CD4-positive, alpha-beta T cell treated with Interleukin-15 for 4 hours (primary cell): ENCODE results near the gene GRB10.

Experiments
- DNase-seq: peaks from one replicate; pipeline ENCODE4 v3.0.0-alpha.2; 2020; ENCODE audit warnings: low spot score

The GRB10 gene

DNA sequence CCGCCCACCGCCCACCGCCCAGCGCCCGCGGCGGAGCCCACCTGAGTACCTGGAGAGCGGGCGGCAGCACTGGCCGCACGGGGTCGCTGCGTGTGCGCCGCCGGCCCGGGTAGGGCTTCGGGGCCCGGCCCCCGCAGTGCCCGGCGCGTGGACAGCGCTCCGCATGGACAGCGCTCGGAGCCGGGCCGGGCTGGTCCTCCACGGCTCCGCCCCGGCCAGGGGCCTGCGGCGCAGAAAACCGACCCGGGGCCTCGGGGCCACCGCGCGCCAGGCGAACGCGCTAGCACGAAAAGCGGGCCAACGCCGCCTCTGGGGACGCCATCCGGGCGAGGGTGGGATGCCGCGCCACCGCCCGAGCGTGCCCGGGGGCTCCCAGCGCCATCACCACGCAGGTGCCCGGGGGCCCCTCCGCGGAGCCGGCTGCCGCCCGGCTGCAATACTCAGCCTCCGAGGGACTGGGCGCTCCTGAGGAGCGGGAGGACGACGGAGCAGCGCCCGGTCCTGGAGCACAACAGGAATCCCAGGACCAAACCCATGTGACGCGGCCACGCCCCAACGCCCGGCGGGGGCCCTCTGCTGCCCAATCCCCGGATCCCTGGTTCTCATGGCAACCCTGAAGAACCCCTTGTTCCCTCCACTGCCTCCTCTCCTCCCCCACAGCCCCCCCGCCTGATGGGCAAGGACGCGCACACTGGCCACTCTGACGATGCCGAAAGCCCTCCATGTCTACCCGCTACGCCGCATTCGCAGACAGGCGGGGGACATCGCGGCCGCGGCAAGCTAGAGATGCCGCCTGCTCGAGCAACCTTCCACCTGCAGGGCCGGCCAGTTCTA lies at the start of gene GRB10:
TSS of gene GRB10 (minus strand) at position 522 of the 834 bp plus-strand sequence. CDS start 50,574 bp downstream, outside the sequence.
- DNase-seq, result no peak

DNA sequence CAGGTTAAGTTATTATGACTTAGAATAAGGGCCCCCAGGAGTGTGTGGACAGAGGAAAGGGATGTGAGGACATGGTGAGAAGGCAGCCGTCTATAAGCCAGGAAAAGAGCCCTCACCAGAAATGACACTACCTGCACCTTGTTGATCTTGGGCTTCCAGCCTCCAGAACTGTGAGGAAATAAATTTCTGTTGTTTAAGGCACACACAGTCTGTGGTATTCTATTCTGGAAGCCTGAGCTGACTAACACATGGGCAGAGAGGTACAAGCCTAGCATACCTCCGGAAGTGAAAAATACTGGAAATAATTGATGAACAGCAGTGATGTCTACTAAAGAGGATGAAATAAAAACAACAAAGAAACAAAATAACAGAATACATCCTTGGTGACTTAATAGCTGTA lies 46.1 kb upstream of the GRB10 start:
- no peak for DNase-seq

DNA sequence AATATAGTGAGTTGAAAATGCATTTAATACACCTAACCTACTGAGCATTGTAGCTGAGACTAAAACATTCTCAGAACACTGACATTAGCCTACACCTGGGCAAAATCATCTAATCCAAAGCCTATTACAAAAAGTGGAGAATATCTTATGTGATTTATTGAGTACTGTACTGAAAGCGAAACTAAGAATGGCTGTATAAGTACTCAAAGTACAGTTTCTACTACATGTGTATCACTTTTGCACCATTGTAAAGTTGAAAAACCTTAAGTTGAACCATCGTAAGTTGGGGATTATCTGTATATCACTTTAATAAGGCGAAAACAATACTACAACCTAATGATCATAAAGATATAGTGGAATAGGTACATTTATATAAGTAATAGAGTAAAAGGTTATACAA lies 45.4 kb upstream of the GRB10 start:
- no peak for DNase-seq

DNA sequence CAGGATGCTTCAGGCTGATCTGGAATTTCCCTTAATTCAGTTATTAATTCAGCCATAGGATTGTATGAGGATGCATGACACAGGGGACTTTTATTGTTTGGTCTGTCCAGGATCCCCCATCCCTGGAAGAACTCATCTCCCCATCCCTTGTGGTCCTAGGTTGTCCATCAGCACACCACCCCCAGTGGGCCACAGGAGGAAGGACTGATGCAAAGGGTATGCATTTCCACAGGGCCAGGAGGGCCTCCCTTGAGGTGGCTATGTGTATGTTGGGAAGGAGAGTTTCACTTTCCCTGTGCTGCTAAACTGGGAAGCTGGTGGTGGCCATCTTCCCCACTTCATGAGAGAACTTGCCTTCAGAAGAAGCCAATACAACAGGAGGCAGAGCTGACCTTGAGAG lies 44.6 kb upstream of the GRB10 start:
- DNase-seq, result no peak

DNA sequence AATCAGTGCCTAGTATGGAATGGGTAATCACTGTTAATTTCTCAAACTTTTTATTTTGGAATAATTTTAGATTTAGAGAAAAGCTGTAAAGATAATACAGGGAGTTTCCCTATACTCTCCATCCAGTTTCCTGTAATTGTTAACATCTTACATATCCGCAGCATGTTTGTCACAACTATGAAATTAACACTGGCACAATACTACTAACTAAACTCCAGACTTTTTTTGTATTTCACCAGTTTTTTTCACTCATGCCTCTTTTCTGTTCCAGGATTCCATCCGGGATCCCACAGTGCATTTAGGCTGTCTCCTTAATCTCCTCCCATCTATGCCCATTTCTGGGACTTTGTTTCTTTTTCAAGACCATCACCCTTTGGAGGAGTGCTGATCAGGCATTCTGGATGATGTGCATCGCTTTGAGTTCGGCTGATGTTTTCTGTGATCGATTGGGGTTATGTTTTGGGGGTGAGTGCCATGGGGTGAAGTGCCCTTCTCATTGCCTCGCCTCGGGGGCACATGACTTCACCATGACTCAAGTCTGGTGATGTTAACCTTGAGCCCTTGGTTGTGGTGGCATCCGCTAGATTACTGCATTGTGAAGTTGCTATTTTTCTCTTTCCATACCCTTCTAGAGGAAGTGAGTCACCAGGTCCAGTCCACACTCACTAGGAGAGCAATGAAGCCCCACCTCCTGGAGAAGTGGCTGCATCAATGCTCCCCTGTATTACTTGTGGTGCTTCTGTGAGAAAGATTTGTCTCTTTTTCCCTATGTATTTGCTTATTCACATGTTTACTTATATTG lies 43.9 kb upstream of the GRB10 start:
- DNase-seq, result no peak

DNA sequence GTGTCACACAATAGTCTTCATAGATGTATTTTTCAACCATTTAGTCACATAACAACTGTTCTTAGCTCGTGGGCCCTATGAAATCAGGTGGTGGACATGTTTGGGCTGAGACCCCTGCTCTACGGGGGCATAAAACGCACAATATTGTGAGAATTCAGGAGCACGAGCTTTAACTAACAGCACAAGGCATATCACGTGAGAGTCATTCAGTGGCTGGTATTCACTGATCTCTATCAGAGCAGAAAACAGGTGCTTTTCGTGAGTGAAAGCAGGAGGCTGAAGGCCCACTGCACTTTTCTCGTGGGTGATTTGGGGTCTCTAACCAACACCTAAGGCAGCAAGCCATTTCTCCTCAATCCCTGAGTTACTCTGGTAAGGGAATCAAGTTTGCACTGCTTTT lies 42.8 kb upstream of the GRB10 start:
- no peak for DNase-seq

DNA sequence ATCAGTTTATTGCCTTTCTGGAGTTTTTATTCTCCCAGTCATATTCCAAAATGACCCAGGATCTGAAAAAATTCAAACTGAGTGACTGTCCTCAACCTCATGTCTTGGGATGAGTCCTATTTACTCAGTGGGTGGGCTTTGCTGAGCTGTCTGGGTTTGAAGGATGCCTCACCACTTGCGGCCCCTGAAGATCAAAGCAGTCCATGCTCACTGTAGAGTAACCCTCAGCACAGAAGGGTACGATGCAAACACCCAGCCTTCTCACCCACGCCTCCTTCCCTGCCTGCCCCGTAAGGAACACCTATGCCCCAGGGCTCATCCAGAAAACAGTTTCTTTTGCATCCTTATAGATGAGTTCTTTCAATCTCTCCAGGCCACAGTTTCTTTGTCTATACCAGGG lies 42.2 kb upstream of the GRB10 start:
- DNase-seq, result no peak

DNA sequence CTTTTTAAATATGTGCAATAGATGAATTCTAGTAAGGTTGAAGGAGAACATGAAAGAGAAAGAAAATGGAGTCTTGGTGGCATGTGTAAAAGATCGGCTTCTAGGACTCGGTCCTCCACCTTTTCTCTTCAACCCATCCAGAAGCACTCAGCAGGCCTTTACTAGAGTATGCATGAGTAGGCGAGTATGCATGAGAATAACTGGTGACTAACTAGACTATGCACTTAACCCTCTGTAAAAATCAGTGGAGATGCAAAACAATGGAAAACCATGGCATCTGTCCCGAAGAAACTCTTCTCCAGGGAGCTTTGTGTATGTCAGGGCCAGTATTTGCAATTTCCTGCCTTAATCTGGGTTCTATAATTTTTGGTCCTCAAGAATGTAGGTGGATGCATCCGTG lies 40.0 kb upstream of the GRB10 start:
- no peak for DNase-seq

DNA sequence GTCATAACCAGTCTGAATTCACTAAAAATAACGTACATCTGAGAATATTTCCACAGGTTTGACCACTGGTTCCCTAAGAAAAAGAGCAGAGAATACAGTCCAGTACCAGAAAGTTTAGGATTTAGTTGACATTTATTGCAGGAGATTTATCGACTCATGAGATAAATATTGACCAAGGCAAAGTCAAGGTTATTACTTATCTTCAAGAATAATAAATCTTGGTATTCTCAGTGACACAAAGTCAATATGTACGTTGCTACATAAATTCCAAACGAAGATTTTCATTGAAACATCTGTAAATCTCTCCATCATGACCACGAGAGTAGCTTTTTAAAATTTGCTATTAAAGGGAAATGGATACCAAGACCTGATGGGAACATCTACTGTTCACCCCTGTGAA lies 39.4 kb upstream of the GRB10 start:
- DNase-seq, result no peak

DNA sequence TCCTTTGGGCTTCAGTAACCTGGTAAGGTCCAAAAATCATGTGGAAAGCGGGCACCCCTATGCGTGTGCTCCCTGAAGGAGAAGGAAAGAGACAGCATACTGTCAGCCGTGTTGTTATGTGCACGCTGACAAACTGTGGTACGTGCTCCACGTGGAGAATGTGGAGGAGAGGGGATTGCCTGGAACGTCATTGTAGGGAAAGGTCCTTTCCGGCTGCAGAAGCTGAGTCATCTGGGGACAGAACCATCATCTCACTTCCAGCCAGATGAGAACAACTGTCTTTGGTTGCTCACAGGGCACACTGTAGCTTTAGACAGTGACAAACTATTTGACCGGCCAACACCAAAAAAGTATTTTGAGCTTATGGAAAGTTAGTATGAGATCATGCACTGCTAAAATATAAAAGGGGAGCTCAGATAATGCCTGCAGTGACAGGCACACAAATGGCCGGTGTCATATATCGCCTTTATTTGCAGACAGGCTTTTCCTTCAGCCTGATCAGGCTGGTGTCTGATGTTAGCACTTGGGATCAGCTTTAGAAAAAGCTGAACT lies 38.8 kb upstream of the GRB10 start:
- DNase-seq, result no peak

DNA sequence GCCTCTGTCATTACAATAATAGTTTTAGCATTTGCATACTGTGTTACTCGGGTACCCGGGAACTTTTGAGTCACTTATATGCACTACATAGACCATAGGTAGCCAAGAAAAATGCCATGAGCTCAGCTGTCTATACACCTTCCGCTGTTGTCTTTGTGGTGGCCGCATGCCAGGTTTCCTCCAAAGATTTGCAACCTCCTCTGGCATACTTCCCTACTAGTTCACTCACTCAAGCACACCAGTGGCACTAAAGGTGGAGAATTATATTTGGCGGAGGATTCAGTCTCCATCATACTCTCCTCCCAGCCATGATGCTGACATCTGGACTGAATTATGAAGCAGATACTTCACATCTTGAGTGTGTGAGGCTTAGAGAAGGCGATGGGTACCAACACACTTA lies 35.6 kb upstream of the GRB10 start:
- DNase-seq, result no peak

DNA sequence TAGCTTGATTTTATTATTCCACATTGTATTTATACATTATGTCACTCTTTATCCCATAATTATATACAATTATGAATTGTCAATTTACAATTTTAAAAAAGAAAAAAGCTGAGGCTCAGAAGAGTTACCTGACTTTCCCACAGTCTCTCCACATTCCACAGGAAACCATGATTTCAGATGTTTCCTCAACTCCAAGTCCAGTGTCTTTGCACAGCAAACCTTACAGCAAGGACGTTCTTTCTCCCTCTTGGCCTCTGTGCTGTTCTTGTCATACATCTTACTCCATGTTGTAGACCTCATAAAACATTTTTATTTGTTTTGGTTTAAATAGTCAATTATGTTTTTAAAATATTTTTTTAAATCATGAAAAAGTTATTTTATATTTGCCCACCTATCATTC lies 34.9 kb upstream of the GRB10 start:
- no peak for DNase-seq

DNA sequence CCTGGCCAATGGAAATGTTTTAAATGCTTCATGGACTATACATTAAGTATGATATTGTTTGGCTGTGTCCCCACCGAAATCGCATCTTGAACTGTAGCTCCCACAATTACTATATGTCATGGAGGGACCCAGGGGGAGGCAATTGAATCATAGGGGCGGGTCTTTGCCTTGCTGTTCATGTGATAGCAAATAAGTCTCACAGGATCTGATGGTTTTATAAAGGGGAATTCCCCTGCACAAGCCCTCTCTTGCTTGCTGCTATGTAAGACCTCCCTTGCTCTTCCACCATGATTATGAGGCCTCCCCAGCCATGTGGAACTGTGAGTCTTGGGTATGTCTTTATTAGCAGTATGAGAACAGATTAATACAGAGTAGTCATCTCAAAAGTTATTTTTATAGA lies 32.4 kb upstream of the GRB10 start:
- no peak for DNase-seq

DNA sequence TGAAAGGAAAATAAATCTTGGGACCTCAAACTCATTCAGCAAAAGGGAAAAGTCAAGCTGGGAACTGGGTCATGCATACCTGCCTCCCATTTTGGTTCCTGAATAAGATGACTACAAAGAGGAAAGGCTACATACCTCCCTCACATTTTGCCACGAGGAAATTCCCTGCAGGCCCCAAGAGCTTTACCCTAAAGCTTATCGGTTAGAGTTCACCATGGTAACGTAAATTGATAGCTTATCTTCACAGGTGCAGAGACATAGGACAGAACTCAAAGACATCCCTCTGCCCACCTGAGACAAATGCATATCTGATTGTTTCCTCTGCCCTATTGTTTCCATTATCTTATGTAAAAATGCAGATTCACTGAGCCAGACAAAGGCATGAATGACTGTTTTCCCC lies 31.5 kb upstream of the GRB10 start:
- no peak for DNase-seq

DNA sequence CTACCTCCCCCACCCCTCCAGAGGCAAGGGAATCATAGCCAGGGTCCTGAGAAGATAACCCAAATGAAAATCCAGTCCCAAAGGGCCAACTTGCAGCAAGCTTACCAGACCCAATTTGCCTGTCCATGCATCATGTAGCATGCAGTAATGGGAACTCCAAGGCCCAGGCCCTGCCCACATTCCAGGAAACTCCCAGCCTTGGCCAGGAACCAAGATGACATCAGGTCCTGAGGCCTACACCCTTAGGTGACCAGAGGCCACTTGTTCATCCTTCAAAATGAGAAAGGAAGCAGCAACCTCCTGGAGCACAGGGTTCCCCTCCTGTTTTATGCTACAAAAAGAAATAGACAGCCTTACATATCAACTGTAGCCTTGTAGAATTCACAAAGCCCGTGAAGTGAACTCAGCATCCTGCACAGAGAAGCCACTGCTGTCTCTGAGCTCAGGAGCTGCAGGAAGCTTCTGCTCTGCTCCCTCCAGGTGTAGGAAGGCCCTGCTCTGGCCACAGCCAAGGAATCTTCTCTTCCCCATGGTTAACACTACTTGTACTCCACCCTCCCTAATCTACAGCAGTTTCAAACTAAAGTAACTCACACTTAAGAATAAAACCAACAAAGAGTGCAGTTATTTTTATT lies 30.3 kb upstream of the GRB10 start:
- DNase-seq, result no peak

DNA sequence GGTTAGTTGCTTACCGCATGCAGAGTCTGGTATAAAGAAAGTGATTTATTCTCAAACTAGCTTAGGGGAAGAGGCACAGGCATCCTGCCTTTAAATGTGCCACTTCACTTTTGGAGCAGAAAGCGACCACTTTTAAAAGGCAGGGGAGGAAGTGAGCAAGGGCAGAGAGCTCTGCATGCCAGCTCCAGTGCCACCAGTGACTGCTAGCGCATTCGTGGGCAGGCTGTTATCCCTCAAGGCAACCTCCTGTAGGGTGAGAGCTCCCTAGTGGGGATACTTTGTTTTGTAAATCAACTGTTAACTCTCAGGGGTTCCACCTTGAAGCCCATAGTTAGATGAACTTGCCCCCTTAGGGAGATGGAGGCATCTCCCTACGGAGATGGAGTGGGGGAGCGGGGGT lies 29.4 kb upstream of the GRB10 start:
- DNase-seq, result no peak

DNA sequence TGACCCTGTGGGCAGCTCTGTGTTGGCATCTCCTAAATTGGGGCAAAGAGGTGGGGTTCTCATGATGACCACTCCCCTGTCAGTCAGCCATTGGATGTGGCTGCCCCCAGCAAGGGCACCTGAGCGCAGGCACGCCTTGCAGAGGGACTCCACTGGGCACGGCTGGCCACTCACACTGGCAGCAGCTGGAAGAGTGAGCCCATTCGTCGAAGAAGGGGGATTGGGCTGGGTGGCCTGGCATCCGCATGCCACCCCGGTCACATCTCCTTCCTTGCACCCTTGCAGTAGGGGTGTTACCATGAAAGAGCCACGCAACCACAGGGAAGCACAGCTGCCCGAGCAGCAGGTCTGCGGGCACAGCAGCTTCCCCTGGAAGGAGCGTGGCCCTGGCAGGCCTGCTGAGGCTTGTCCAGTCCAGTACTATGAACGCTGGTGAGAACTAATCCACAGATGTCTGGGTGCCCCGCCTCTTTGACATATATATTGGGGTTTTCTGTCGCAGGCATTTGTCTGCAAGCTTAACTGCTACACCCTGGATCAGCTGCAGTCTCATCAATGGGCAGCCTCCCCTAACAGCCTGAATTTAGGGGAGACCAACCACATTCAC lies 25.7 kb upstream of the GRB10 start:
- DNase-seq, result no peak

DNA sequence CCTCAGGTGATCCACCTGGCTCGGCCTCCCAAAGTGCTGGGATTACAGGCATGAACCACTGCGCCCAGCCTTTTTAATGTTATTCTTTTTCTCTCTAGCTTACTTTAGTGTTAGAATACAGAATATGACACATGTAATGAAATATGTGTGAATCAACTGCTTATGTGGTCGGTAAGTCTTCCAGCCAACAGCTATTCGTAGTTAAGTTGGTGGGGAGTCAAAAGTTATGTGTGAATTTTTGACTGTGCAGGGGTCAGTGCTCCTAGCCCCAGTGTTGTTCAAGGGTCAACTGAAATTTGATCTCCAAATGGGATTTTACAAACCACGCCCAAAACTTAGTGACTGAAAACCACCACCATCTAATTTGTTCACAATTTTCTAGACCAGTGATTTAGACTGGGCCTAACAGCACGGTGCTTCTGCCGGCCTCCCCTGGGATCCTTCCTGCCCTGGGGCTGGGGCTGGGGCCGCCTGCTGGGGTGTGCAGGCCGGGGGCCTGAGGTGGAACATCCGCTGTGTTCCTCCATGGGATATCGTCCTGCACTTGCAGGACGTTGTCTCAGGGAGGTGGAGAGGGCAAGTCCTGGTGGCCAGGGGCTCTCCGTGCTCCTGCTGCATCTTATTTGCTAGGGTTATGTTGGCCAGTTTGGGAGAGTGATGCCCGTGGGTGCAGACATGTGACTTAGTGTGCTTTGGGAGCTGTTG lies 24.5 kb upstream of the GRB10 start:
- DNase-seq, result no peak

DNA sequence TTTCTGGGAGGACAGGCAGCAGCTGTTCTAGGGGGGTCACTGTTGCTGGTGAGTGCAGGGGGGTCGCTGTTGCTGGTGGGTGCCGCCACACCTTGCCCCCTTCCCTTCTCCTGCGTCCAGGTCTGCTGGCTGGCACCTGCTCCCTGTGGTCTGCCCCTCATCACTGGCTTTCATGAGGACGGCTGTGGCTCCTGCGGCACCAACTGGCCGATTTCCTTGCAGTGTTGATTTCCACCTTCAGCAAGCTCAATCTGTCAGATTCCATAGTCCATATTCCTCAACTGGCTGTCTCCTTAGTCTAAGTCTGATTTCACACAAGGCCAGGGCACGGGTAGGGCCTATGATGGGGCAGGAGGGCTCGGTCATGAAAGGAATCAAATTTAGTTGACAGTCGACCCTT lies 23.4 kb upstream of the GRB10 start:
- no peak for DNase-seq

DNA sequence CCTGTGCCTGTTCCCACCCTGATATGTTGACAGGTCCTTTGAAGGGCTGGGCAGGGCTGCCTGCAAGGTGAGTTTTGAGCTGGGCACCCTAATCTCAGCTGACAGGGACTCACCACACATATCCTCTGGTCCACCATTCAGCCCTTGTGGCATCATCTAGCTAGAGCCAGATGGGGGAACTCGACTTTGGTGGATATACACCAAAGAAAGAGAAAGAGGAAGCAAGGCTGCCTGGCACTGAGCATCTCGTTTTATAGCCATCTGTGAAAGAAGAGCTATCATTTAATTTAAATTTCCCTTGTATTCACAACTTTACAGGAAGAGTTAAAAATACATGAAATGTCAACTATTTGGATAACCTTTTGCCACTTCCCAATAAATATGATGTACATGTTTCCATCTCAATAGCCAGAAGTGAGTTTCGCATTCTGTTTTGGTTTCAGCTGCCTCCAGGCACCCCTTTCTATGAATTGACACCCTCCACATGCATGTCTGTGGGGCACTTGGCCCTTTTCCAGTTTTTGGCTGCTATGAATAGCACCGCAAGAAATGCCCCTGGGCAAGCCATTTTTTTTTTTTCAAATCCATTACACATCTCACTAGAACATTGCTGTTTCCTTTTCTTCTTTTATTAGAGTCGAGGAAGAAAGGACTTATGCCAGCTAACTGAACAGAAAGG lies 22.9 kb upstream of the GRB10 start:
- DNase-seq, result no peak
